ENCODE results near the gene PPFIA3. TPM values are rescaled to one million over a fixed set of nuclear protein-coding genes. Genes with fewer than 3 reads are reported as not detected.
A peak's percentile ranks its signal among the peaks of the same experiment; 100 is the strongest.

Gene PPFIA3
- total and polyA plus RNA-seq, 2 experiments from 2014 or later = 4.4 to 8.2 TPM

DNA sequence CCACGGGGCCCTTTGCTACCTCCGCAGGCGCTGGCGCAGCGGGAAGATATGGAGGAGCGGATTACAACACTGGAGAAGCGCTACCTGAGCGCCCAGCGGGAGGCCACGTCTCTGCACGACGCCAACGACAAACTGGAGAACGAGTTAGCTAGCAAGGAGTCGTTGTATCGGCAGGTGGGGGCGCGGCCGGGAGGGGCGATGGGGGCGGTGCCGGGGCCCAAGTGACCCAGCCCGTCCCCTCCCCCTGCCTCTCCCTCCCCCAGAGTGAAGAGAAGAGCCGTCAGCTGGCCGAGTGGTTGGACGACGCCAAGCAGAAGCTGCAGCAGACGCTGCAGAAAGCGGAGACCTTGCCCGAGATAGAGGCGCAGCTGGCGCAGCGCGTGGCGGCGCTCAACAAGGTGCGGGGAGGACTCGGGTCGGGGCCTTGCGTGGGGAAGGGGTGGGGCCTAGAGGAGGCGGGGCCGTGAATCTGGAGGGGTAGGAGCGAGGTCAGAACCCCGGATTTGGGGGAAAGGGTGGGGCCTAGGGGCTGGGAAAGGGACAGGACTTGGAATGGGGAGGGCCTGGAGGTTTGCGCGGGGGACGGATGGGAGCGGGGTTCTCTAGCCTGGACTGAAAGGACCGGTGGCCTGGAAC, 13.7 kb downstream of the PPFIA3 start:
- Histone ChIP-seq H3K9me3 (ENCODE audit: low read depth) (no peaks in the 10 kb centered on the region), H3K27ac (no peak overlapping the region), H3K4me2 (peak overlapping the region; percentile 62), H3K9me2 (replicated peaks; ENCODE audit: insufficient read depth) (no peaks in the 10 kb centered on the region), H3K4me3 (no peak overlapping the region), H3K36me3 (replicated peaks; ENCODE audit: insufficient read depth, low read depth) (no peaks in the 10 kb centered on the region), H2AFZ (no peak overlapping the region), H4K20me1 (ENCODE audit: insufficient read depth, poor library complexity, severe bottlenecking) (no peaks in the 10 kb centered on the region), H3K27me3 (no peaks in the 10 kb centered on the region), H3K79me2 (no peaks in the 10 kb centered on the region), H3K4me1 (ENCODE audit: insufficient read depth) (no peaks in the 10 kb centered on the region)
- TF ChIP-seq EZH2phosphoT487 (IDR thresholded peaks at IDR 0.05; ENCODE audit: low read depth, severe bottlenecking, unreplicated experiment) (no peak), EZH2 (IDR thresholded peaks at IDR 0.05; ENCODE audit: borderline replicate concordance) (no peak), CTCF (IDR thresholded peaks at IDR 0.05; ENCODE audit: poor library complexity) (no peak)
- 42% methylated on average over 23 of the region's 49 CpGs for WGBS (ENCODE audit: low lambda C conversion rate, missing lambda C conversion rate)
- DNase-seq (ENCODE audit: low spot score) = no peak

DNA sequence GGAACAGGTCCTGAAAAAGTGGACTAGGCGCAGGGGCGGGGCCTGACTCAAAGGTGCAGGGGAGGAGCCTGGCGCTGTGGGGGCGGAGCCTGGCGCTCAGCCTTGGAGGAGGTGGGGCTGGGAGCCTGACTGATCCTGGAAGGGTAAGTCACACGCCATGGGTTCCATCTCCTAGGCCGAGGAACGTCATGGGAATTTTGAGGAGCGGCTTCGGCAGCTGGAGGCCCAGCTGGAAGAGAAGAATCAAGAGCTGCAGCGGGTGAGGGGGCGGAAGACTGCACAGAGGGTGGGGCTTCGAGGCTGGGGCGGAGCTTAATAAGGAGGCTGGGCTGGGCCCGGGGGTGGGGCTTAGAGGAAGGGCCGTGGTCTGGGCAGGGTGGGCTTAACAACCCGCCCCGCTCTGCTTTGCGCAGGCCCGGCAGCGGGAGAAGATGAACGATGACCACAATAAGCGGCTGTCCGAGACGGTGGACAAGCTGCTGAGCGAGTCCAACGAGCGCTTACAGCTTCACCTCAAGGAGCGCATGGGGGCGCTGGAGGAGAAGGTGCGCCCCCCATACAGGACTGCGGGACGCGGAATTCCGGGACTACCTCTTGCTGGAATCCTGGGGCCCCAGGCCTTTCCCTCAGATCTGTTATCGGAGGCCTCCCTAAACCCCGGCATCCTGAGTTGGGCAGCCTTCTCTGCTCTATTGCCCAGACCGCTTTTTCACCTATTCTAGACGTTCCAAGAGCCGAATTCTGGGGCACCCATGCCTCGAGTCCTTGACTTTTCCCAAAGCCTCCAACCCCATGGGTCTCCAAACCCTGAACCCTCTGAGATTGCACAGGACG, 14.5 kb downstream of the PPFIA3 start:
- 87% methylated on average over 38 of the region's 42 CpGs for whole genome bisulfite sequencing (ENCODE audit: low lambda C conversion rate, missing lambda C conversion rate)
- Histone ChIP-seq H3K9me2 (replicated peaks; ENCODE audit: insufficient read depth) (no peaks in the 10 kb centered on the region), H3K36me3 (replicated peaks; ENCODE audit: insufficient read depth, low read depth) (no peaks in the 10 kb centered on the region), H3K27ac (no peak overlapping the region), H4K20me1 (ENCODE audit: insufficient read depth, poor library complexity, severe bottlenecking) (no peaks in the 10 kb centered on the region), H3K4me2 (peak overlapping the region; percentile 62), H3K27me3 (no peaks in the 10 kb centered on the region), H2AFZ (no peak overlapping the region), H3K4me3 (no peak overlapping the region), H3K4me1 (ENCODE audit: insufficient read depth) (no peaks in the 10 kb centered on the region), H3K79me2 (no peaks in the 10 kb centered on the region), H3K9me3 (ENCODE audit: low read depth) (no peaks in the 10 kb centered on the region)
- TF ChIP-seq CTCF (IDR thresholded peaks at IDR 0.05; ENCODE audit: poor library complexity) (no peak), EZH2phosphoT487 (IDR thresholded peaks at IDR 0.05; ENCODE audit: low read depth, severe bottlenecking, unreplicated experiment) (no peak), EZH2 (IDR thresholded peaks at IDR 0.05; ENCODE audit: borderline replicate concordance) (no peak)
- no peak for DNase-seq (ENCODE audit: low spot score)

- no peak overlapping the region for H3K4me2 ChIP-seq
- H3K36me3 ChIP-seq (replicated peaks; ENCODE audit: insufficient read depth, low read depth) = no peaks in the 10 kb centered on the region
- H2AFZ ChIP-seq = no peak overlapping the region
- 94% methylated on average over 5 of the region's 5 CpGs for WGBS (ENCODE audit: low lambda C conversion rate, missing lambda C conversion rate)
- H3K9me3 ChIP-seq (ENCODE audit: low read depth) = no peaks in the 10 kb centered on the region
- H3K9me2 ChIP-seq (replicated peaks; ENCODE audit: insufficient read depth) = no peaks in the 10 kb centered on the region
- H3K4me1 ChIP-seq (ENCODE audit: insufficient read depth) = no peaks in the 10 kb centered on the region
- H3K79me2 ChIP-seq = no peaks in the 10 kb centered on the region
- TF ChIP-seq CTCF (IDR thresholded peaks at IDR 0.05; ENCODE audit: poor library complexity) (no peak), EZH2phosphoT487 (IDR thresholded peaks at IDR 0.05; ENCODE audit: low read depth, severe bottlenecking, unreplicated experiment) (no peak), EZH2 (IDR thresholded peaks at IDR 0.05; ENCODE audit: borderline replicate concordance) (no peak)
- no peaks in the 10 kb centered on the region for H4K20me1 ChIP-seq (ENCODE audit: insufficient read depth, poor library complexity, severe bottlenecking)
- H3K27me3 ChIP-seq = no peaks in the 10 kb centered on the region
- H3K4me3 ChIP-seq = no peak overlapping the region
- DNase-seq (ENCODE audit: low spot score) = no peak
- H3K27ac ChIP-seq = no peak overlapping the region
These were observed 16.3 kb downstream of the PPFIA3 start for GRCh38 chr19:49135686-49136085.
